ENCODE data around the gene YOD1. TPM values are rescaled to one million over a fixed set of nuclear protein-coding genes. Genes with fewer than 3 reads are reported as not detected.

Gene YOD1
- total and polyA plus RNA-seq, 2 of the 13 experiments (the other 11 are each of a cell fraction or from before 2014, with no cell fraction given) = 3.4 to 9.1 TPM

- H3K4me1 ChIP-seq (ENCODE audit: insufficient read depth, low read length) = peaks cover 86% of the 10 kb centered on the region
- peak overlapping the region; percentile 57 for H3K4me2 ChIP-seq (ENCODE audit: low read depth, low read length)
- H3K9me3 ChIP-seq (ENCODE audit: low read length) = no peaks in the 10 kb centered on the region
- DNase-seq (ENCODE audit: low spot score) (peak; percentile 94), ATAC-seq (peak; percentile 77), FAIRE-seq (peak; percentile 49)
- H3K79me2 ChIP-seq (ENCODE audit: insufficient read depth, low read length) = no peaks in the 10 kb centered on the region
- H3K9ac ChIP-seq (ENCODE audit: insufficient read depth, low read depth, low read length) = 0 out of 2 replicates have a peak overlapping the region, but pooled peaks have one; percentile 24
- 28% methylated on average over 5 of the region's 5 CpGs for WGBS (ENCODE audit: low lambda C conversion rate)
- intact Hi-C loops (cut with micrococcal nuclease; ENCODE audit: unreplicated experiment) = no loop called here
- no peak overlapping the region for H2AFZ ChIP-seq (ENCODE audit: low read length)
- no peaks in the 10 kb centered on the region for H3K36me3 ChIP-seq (replicated peaks in 1 of 2; ENCODE audit: control insufficient read depth in 1 of 2, insufficient read depth in 2 of 2, low read length in 2 of 2)
- H3K27me3 ChIP-seq (ENCODE audit: control insufficient read depth in 1 of 2, insufficient read depth in 2 of 2, low read length in 2 of 2) = no peaks in the 10 kb centered on the region
- CTCF ChIA-PET (ENCODE audit: low intra/inter-chr PET ratio, low total read pairs) = no interaction called here
- in situ Hi-C loops (cut with HindIII; ENCODE audit: extremely low pct_ligation_motif_present, low pct_unique_long_range_greater_than_20kb) = no loop called here
- H4K20me1 ChIP-seq (ENCODE audit: insufficient read depth, low read length) = no peaks in the 10 kb centered on the region
- BruUV-seq (replicated peaks) = no TSS peak
- peak overlapping the region; percentile 71 for H3K27ac ChIP-seq (ENCODE audit: extremely low read length, insufficient read depth, low read length)
- no peak overlapping the region; a peak in 1 of 6 replicates for H3K4me3 ChIP-seq (replicated peaks in 1 of 3; ENCODE audit: insufficient read depth in 1 of 3, low read depth in 2 of 3, low read length in 3 of 3)
- POLR2A ChIA-PET = interaction anchor here (1.1 kb wide), 1 partner anchor 45 kb away, joined by 3 read pairs; the partner anchor contains the start of gene PFKFB2
- TF ChIP-seq GZF1 (CRISPR knock-in tag; IDR thresholded peaks at IDR 0.05) (no peak), EHMT2 (IDR thresholded peaks at IDR 0.05; ENCODE audit: borderline replicate concordance, low read depth, low read length) (peak; percentile 58; the same call in 1 of the 2 replicates), ARID3A (IDR thresholded peaks at IDR 0.05; ENCODE audit: low read depth, low read length) (peak; percentile 65), HMG20A (CRISPR knock-in tag; IDR thresholded peaks at IDR 0.05; ENCODE audit: borderline replicate concordance) (peak; percentile 51; the same call in 1 of the 2 replicates), MED1 (CRISPR knock-in tag; IDR thresholded peaks at IDR 0.05) (peak; percentile 15; the same call in 1 of the 2 replicates), HDAC2 (CRISPR knock-in tag; IDR thresholded peaks at IDR 0.05) (peak; percentile 14; the same call in 1 of the 2 replicates), SOX6 (IDR thresholded peaks at IDR 0.05) (no peak), SOX6 (CRISPR knock-in tag; IDR thresholded peaks at IDR 0.05) (peak; percentile 51; the same call in 1 of the 2 replicates), TEAD3 (CRISPR knock-in tag; optimal IDR thresholded peaks at IDR 0.05; ENCODE audit: borderline replicate concordance) (peak; percentile 94), ZC3H13 (CRISPR knock-in tag; IDR thresholded peaks at IDR 0.05) (no peak), ZNF775 (CRISPR knock-in tag; IDR thresholded peaks at IDR 0.05; ENCODE audit: borderline replicate concordance) (no peak), SOX5 (CRISPR knock-in tag; IDR thresholded peaks at IDR 0.05; ENCODE audit: borderline replicate concordance) (peak; percentile 85; the same call in 1 of the 2 replicates), ZNF343 (CRISPR knock-in tag; IDR thresholded peaks at IDR 0.05) (no peak), SATB2 (CRISPR knock-in tag; IDR thresholded peaks at IDR 0.05) (no peak), EP300 (IDR thresholded peaks at IDR 0.05; ENCODE audit: low read depth in 2 of 2, low read length in 2 of 2) (peak in 1 of 2 experiments; percentile 44; a peak in 1 of 4 replicates), EP300 (CRISPR knock-in tag; IDR thresholded peaks at IDR 0.05; ENCODE audit: borderline replicate concordance) (no peak; the same call in 1 of the 2 replicates), GATAD1 (CRISPR knock-in tag; IDR thresholded peaks at IDR 0.05) (0 out of 2 replicates have a peak, but pooled peaks have one; percentile 17), DRAP1 (CRISPR knock-in tag; IDR thresholded peaks at IDR 0.05) (peak; percentile 27; the same call in 1 of the 2 replicates), IKZF5 (CRISPR knock-in tag; IDR thresholded peaks at IDR 0.05) (0 out of 2 replicates have a peak, but pooled peaks have one; percentile 15), SOX13 (IDR thresholded peaks at IDR 0.05) (0 out of 2 replicates have a peak, but pooled peaks have one; percentile 23), SOX13 (CRISPR knock-in tag; conservative IDR thresholded peaks at IDR 0.05 in 1 of 2, IDR thresholded peaks at IDR 0.05 in 1 of 2) (peak in 1 of 2 experiments; percentile 89; a peak in 2 of 4 replicates), FOXA3 (CRISPR knock-in tag; IDR thresholded peaks at IDR 0.05) (peak; percentile 19; the same call in 1 of the 2 replicates)
Measured at GRCh38 chr1:207007352-207008033, 43.5 kb downstream of the YOD1 start.
